NCI-H2029 treated with DMSO at 0.1 percent for 48 hours (cell line): Measurements from ENCODE around the gene DLGAP4.

Source experiments
- DNase-seq: peaks from one replicate; lab custom pipeline; 2025; lab: John Stamatoyannopoulos, UW

The DLGAP4 gene

GRCh38 chr20:36352843-36353553 lies 46.9 kb downstream of the DLGAP4 start:
- no peak for DNase-seq

DNA sequence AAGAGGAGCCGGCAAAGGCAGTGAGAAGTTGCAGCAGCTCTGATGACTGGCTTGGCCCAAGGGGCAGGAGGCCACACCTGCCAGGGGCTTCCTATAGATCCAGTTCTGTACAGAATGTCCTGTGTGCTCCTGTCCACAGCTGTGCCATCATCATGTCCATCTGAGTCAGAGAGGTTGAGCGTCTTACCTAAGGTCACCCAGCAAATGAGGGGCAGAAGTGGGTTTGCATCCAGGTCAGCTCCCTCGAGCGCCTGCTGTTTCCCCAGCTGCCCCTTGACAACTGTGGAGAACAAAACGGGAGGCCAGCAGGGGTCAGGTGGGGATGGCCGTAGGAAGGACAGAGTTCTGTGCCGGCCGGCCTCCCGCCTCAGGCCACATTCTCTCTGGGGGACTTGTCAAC lies 47.6 kb downstream of the DLGAP4 start:
- no peak for DNase-seq

- no peak for DNase-seq
These were observed 49.5 kb downstream of the DLGAP4 start for GRCh38 chr20:36355469-36356171.

GRCh38 chr20:36359668-36360406 lies 53.7 kb downstream of the DLGAP4 start:
- DNase-seq, result no peak

GRCh38 chr20:36360429-36360828 lies 54.3 kb downstream of the DLGAP4 start:
- DNase-seq, result no peak

GRCh38 chr20:36361406-36361805 lies 55.3 kb downstream of the DLGAP4 start:
- DNase-seq, result no peak

GRCh38 chr20:36362261-36362660 lies 56.1 kb downstream of the DLGAP4 start:
- DNase-seq, result no peak

- DNase-seq, result no peak
These were observed 57.0 kb downstream of the DLGAP4 start for GRCh38 chr20:36362978-36363713.

DNA sequence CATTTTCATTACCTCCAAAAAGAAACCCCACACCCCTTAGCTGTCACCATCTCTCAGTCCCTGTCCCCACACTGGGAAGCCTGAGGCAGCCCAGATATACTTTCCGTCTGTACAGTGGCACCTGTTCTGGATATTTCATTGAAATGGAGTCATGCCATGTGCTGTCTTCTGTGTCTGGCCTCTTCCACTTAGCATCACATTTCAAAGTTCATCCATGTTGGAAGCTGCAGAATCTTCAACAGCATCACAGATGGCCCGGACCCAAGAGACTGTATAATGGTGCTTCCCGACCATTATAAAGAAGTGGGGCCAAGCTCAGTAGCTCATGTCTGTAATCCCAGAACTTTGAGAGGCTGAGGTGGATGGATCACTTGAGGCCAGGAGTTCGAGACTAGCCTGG lies 58.4 kb downstream of the DLGAP4 start:
- DNase-seq, result no peak

DNA sequence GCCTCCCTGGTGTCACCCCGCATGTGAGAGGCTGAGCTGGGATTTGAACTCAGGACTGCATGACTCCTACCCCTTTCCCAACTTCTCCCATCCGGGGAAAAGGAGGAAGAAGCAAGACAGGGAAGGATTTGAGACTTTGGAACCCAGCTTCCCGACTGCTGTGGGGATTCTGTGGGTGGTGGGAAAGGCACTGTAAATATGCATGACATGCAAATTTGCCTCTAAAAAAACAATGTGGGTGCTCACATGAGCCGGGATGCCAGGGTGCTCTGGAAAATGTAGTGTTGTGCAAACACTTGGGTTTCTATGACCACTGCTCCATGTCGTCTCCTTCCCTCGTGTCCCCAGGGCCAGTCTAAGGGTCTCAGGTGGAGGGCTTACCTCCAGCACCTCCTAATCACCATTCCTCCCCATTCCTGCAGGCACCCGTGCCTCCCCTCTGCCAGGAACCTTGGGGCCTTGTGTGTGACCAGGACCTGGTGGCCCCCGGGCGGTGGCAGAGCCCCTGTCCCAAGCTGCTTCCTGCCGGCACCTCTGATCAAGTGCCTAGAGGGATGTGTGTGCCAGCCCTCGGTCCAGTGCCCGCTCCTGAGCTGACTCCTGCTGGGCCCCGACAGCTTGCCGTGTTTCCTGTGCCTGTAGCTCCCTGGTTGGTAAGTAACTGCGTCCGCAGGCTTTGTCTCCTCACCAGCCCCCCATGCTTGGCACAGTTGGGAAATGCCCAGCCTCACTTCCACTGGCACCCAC lies 60.7 kb downstream of the DLGAP4 start:
- DNase-seq, result no peak

GRCh38 chr20:36367370-36367745 lies 61.2 kb downstream of the DLGAP4 start:
- no peak for DNase-seq

DNA sequence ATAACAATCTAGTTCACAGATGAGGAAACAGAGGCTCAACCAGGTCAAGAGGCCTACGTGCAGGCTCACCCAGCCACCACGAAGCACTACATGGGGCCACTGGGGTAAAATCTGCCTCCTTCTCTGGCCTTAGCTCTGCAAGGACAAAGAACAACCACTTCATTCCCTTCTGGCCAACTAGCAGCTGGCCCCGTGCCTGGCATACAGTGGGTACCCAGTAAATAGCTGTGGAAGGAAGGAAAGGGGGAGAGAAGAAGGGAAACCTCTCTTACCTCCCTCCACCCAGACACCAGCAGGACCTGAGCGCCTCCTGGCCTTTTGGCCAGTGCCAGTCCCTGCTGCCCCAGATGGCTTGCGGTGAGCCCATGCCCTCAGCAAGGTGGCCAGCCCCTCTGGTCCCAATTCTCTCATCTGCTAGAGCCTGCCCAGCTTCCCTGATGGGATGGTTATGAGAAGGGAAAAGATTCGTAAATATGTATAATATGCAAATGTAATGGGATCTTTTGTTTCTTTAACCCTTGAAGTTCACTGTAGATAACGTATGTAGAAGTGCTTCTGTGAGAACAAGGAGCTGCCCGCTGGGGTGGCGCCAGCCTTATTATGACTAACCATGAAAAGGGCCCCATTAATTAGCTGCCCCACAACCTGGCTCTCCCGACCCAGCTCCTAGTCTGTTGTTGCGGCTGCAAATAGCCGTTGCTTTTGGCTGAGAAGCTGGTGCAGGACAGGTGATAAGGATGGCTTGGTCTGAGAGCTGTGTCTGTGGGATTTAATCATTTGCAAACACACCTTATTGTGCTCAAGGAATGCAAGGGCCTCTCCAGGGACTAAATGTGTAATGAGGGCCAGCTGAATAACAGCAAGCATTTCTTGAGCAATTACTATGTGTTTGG lies 62.0 kb downstream of the DLGAP4 start:
- peak; percentile 18 for DNase-seq

- DNase-seq, result no peak
These were observed 62.7 kb downstream of the DLGAP4 start for GRCh38 chr20:36368869-36369268.

DNA sequence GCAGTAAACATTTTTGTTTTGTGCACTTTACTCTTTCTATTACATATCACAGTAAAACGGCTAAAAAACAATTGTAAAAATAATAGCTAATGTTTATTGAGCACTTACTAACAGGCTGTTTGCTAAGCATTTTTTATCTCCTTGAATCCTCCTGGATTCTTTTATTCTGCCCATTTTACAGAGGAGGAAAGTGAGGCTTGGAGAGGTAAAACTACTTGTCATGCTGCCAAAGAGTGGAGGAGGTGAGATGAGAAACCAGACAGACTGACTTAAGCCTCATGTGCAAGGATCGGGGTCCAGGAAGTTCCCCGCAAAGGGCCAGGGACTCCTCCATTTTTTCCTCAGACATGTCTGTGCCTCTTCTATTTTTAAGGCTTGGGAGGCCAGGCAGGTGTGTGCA lies 63.6 kb downstream of the DLGAP4 start:
- no peak for DNase-seq

DNA sequence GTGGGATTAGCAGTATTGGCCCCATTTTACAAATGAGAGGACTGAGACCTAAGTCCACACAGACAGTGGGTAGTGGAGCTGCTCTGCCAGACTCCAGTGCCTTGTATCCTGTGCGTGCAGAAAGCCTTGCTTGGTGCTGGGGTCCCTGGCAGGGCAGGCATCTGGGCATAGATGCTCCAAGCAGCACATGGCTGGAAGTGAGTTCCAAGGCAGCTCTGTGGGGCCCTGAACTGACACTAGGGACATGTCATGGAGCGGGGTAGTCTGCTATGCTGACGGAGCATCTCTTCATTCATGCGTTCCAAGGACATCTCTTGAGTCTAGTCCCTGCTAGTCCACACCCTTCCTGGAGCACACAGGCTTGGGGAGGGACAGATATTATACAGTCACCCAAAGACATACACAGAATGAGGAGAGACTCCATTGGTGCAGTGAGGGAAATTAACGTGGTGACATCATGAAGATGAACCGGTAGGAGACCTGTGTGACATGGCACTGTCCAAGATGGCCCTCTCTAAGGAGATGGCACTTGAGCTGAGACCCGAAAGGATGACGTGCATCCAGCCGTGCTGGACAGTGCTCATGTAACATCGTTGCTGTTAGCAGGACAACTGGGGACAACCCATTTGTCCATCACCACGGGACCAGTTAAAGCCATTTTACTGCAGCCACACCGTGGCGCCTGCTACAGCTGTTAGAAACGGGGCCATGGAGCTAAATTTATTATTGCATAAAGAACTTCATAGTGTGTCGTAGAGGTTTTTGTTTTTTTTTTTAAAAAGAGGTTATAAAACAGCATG lies 65.1 kb downstream of the DLGAP4 start:
- DNase-seq, result no peak

DNA sequence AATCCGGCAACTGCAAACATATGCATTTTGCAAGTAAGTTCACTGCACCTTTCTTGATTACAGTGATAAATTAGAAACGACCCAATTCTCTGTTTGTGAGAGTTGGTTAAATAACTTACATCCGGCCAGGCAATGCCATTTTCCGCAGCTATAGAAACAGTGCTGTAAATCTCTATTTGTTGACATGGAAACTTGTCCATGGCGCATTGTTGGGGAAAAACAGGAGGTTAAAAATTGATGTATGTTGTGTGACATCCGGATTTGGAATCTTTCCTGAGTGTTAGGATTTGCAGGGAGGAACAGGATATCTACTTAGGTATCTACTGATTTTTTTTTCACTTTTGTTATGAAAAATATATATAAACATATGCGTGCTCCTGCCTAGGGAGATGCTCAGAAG lies 66.5 kb downstream of the DLGAP4 start:
- DNase-seq, result no peak

- DNase-seq, result no peak
These were observed 67.0 kb downstream of the DLGAP4 start for GRCh38 chr20:36373089-36373488.

GRCh38 chr20:36374995-36375394 lies 68.9 kb downstream of the DLGAP4 start:
- no peak for DNase-seq
